VCaP (cell line): ENCODE results near the gene MCF2L.

Source experiments
- H3K27ac ChIP-seq: fragments of 450-650 bp; 2 replicates; pipeline ENCODE4 v1.5.1; 2017
- TF ChIP-seq, protein P1 (sequence below): fragments of 450-650 bp; conservative IDR thresholded peaks from 2 replicates; pipeline ENCODE4 v1.5.1; 2017; ENCODE audit warnings: mild to moderate bottlenecking, moderate library complexity

The MCF2L gene

DNA sequence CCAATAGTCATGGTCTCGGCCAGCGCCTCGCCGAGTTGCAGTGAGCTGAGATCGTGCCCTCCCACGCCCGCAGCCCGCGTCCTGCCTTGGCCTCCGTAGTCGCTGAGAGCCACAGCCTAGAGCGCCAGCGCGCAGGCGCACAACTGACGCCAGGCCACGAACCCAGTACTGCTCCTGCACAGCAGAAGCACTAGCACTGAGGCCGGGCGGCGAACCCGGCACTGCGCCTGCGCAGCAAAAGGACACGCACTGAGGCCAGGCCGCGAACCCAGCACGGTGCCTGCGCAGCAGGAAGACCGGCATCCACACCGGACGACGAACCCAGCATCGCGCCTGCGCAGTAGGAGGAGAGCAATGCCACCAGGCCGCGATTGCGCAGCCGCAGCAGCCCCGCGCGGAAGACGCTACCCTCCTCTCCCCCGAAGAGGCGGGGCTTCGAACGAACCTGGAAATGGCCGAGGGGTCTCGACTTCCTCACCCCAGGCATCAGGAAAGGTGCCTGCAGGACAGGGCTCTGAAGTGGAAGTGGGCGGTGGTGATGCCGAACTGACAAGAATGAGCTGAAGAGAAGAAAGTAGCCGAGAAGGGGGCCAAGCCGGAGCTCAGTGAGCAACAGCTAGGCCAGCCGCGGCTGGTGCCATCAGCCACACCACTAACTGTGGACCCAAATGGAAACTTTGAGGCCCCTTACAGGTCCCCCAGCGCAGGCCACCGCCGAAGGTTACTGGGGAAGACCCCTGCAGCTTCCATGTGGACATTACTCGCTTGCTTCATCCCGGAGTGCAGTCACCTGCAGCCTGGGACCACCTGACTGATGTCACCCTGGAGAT, 161.1 kb downstream of the MCF2L start:
- TF ChIP-seq, protein P1, sequence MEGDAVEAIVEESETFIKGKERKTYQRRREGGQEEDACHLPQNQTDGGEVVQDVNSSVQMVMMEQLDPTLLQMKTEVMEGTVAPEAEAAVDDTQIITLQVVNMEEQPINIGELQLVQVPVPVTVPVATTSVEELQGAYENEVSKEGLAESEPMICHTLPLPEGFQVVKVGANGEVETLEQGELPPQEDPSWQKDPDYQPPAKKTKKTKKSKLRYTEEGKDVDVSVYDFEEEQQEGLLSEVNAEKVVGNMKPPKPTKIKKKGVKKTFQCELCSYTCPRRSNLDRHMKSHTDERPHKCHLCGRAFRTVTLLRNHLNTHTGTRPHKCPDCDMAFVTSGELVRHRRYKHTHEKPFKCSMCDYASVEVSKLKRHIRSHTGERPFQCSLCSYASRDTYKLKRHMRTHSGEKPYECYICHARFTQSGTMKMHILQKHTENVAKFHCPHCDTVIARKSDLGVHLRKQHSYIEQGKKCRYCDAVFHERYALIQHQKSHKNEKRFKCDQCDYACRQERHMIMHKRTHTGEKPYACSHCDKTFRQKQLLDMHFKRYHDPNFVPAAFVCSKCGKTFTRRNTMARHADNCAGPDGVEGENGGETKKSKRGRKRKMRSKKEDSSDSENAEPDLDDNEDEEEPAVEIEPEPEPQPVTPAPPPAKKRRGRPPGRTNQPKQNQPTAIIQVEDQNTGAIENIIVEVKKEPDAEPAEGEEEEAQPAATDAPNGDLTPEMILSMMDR = no peak
- H3K27ac ChIP-seq = no peak overlapping the region

DNA sequence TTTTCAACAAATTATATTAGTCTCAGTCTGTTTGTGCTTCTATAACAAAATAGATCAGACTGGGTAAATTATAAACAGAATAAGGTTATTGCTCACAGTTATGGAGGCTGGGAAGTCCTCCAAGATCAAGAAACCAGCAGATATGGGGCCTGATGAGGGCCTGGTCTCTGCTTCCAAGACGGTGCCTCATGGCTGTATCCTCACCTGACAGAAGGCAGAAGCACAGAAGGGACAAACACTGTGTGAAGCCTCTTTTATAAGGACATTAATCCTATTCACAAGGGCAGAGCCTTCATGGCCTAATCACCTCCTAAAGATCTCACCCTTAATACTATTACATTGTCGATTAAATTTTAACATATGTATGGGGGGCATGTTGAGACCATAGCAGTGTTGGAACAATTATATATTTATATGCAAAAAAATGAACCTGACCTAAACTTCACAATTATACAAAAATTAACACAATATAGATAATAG, 166.3 kb downstream of the MCF2L start:
- TF ChIP-seq, protein P1 = no peak
- H3K27ac ChIP-seq = no peak overlapping the region

DNA sequence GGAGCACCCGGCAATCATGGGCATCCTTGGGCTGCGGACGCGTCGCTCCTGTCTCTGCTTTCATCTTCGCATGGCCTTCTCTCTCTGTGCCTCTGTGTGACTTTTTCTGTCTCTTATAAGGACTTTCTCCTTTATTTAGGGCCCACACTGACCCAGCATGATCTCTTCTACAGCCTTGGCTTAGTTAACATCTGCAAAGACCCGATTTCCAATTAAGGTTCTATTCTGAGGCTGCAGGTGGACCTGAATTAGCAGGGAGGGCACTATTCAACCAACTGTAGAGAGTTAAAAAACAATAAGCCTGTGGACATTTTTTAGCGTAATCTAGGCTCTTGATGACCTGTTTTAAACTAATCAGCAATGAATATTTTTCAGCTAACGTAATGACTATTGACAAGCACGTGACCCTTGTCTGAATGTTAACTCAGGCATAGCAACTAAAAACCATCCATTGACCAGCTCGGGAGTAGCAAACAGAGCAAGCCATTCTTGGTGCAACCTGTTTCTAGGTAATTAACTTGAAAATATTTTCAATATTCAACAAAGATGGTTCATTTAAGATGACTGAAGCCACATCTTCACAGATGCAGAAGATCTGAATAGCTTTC, 168.8 kb downstream of the MCF2L start:
- TF ChIP-seq, protein P1 = no peak
- H3K27ac ChIP-seq = no peak overlapping the region

DNA sequence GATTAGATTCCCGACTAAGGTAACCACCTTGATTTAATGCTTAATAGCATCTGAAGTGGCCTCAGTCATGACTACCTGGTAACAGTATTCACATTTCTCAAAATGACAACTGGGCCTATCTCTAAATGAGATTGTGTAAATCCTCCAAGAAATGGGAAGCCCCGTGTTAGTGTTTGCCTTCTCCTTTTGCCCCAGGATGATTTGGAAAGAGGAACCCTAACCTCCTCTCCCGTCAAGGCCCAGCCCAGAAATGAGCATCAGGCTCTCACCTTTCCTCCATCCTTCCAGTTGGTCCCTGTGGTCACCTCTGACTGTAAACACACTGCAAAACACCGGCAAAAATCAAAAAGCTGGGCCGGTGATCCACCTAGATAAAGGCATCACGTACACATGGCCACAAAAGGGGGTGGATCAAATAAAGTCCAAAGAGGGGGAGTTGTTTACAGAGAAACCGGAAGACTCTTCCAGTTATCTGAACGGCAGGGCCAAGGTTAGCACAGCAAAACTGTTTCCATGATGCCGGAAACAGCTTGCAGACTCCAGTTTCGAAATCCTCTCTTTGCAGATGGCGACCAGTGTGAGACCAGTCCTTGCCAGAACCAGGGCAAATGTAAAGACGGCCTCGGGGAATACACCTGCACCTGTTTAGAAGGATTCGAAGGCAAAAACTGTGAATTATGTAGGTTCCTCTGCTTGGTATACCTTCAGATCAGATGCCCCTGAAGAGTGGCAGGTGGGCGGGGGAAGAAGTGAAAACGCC, 170.0 kb downstream of the MCF2L start:
- TF ChIP-seq, protein P1 = no peak
- no peak overlapping the region for H3K27ac ChIP-seq

DNA sequence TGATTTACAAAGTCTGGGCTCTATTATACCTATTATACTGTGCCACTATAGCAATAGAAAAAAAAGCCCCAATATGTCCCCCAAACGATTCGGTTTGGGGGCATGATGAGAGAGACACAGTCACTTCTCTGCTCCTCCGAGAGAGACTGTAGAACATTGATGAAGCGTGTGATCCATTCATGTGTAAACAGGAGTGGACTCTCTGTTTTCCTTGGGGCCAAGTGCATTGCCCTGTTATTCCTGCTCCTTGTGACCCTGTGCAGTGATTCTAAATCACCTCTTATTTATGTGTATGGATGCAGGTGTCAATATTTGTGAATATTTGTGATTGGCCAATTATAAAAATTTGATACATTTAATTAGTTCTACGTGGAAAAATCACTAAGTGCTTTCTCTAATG, 170.6 kb downstream of the MCF2L start:
- TF ChIP-seq, protein P1 = no peak
- no peak overlapping the region for H3K27ac ChIP-seq

DNA sequence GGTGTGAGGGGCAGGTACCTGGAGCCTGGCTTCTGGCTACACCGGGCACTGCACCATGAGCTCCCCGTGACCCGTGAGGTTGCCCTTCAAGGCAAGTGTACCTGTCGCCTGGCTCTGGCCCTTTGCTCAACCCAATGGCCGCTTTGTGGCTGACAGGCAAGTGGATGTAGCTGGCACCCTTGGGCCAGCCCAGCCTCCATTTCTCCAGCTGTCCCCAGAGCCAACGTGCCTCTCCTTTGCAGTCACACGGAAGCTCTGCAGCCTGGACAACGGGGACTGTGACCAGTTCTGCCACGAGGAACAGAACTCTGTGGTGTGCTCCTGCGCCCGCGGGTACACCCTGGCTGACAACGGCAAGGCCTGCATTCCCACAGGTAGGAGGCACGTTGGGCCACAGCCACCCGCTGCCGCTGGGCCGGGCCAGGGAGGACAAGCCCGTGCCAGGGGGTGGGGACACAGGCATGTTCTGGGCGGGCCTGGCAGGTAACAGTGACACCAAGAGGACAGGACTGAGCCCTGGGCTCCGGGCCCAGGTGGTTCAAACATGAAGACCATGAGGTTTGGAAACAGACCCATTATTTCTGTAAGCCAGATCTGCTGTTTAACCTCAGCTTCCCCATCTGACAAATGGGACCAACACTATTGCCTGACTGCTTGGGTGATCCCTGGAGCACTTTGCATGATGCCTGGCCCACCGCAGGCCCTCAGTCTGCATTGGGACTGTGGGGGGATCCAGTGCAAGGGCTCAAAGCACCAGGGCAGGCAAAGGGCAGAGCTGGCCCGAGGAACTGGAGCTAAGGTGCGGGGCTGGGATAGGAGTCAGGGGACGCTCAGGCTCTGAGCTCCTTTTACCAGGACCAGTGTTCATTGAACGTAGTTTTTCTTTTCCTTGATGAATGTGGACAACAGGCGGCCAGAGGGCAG, 171.9 kb downstream of the MCF2L start:
- TF ChIP-seq, protein P1 = no peak
- H3K27ac ChIP-seq = no peak overlapping the region
